ENCODE results near the gene ZNF407.

The ZNF407 gene

DNA sequence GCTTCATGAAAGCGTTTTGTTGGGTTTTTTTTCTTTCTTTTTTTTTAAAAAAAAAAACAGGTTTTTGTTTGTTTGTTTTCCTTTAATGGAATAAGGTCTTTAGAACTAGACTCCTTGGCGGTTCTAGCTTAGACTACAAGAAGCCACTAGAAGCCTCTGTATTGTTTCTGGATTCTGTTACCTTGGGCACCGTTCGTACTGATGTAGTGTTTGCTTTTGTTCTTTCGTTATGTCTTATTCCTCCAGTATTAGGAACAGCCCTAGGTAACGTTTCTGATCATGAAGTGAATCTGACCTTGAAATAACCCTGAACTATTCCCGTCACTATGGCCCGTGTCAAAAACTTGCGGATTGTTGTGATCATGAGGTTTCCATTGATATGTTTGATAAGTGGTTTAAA lies 446.6 kb downstream of the ZNF407 start:
- no peak for TF ChIP-seq TCF12 (IDR thresholded peaks at IDR 0.05; ENCODE audit: low read depth)
- no peak for TF ChIP-seq EP300 (IDR thresholded peaks at IDR 0.05; ENCODE audit: borderline replicate concordance)
- no peak for TF ChIP-seq EGR1 (IDR thresholded peaks at IDR 0.05)
- TF ChIP-seq TAF1 (IDR thresholded peaks at IDR 0.05; ENCODE audit: low read depth): no peak
- TF ChIP-seq NFIC (IDR thresholded peaks at IDR 0.05): no peak
- TF ChIP-seq TEAD4 (IDR thresholded peaks at IDR 0.05): no peak
- TF ChIP-seq, protein P1, sequence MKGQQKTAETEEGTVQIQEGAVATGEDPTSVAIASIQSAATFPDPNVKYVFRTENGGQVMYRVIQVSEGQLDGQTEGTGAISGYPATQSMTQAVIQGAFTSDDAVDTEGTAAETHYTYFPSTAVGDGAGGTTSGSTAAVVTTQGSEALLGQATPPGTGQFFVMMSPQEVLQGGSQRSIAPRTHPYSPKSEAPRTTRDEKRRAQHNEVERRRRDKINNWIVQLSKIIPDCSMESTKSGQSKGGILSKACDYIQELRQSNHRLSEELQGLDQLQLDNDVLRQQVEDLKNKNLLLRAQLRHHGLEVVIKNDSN (IDR thresholded peaks at IDR 0.05): no peak
- no peak for TF ChIP-seq FOXM1 (IDR thresholded peaks at IDR 0.05; ENCODE audit: borderline replicate concordance, low read depth)
- TF ChIP-seq ZBTB7A (IDR thresholded peaks at IDR 0.05; ENCODE audit: low read depth): no peak
- TF ChIP-seq YY1 (IDR thresholded peaks at IDR 0.05; ENCODE audit: low read depth): no peak
- TF ChIP-seq CEBPB (IDR thresholded peaks at IDR 0.05): no peak
- TF ChIP-seq RAD21 (IDR thresholded peaks at IDR 0.05; ENCODE audit: low read depth): no peak
- TF ChIP-seq CREB1 (IDR thresholded peaks at IDR 0.05; ENCODE audit: low read depth): no peak
- TF ChIP-seq MAX (IDR thresholded peaks at IDR 0.05): no peak
- TF ChIP-seq, protein P2, sequence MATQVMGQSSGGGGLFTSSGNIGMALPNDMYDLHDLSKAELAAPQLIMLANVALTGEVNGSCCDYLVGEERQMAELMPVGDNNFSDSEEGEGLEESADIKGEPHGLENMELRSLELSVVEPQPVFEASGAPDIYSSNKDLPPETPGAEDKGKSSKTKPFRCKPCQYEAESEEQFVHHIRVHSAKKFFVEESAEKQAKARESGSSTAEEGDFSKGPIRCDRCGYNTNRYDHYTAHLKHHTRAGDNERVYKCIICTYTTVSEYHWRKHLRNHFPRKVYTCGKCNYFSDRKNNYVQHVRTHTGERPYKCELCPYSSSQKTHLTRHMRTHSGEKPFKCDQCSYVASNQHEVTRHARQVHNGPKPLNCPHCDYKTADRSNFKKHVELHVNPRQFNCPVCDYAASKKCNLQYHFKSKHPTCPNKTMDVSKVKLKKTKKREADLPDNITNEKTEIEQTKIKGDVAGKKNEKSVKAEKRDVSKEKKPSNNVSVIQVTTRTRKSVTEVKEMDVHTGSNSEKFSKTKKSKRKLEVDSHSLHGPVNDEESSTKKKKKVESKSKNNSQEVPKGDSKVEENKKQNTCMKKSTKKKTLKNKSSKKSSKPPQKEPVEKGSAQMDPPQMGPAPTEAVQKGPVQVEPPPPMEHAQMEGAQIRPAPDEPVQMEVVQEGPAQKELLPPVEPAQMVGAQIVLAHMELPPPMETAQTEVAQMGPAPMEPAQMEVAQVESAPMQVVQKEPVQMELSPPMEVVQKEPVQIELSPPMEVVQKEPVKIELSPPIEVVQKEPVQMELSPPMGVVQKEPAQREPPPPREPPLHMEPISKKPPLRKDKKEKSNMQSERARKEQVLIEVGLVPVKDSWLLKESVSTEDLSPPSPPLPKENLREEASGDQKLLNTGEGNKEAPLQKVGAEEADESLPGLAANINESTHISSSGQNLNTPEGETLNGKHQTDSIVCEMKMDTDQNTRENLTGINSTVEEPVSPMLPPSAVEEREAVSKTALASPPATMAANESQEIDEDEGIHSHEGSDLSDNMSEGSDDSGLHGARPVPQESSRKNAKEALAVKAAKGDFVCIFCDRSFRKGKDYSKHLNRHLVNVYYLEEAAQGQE (IDR thresholded peaks at IDR 0.05; ENCODE audit: low read depth): no peak

DNA sequence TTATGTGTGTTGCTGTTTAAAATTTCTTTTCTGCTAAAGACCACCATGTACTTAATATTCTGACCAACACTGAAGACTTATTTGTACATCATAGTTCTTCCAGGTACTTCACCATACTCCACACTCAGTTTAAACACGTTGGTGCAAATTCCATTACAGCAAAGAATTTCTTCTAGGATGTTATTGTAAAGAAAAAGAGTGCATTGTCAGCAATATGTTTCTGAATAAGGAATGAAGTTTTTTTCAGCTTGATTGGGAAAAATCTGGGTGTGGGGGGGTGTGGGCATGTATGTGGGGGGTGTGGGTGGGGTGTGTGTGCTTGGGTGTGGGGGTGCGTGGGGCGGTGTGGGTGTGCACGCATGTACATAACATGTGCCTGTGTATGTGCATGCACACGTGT lies 447.1 kb downstream of the ZNF407 start:
- TF ChIP-seq CREB1 (IDR thresholded peaks at IDR 0.05; ENCODE audit: low read depth) (no peak), TAF1 (IDR thresholded peaks at IDR 0.05; ENCODE audit: low read depth) (no peak), RAD21 (IDR thresholded peaks at IDR 0.05; ENCODE audit: low read depth) (no peak), YY1 (IDR thresholded peaks at IDR 0.05; ENCODE audit: low read depth) (no peak), MAX (IDR thresholded peaks at IDR 0.05) (no peak), FOXM1 (IDR thresholded peaks at IDR 0.05; ENCODE audit: borderline replicate concordance, low read depth) (no peak), CEBPB (IDR thresholded peaks at IDR 0.05) (no peak), TCF12 (IDR thresholded peaks at IDR 0.05; ENCODE audit: low read depth) (no peak), TEAD4 (IDR thresholded peaks at IDR 0.05) (no peak), NFIC (IDR thresholded peaks at IDR 0.05) (no peak), EGR1 (IDR thresholded peaks at IDR 0.05) (no peak), ZBTB7A (IDR thresholded peaks at IDR 0.05; ENCODE audit: low read depth) (no peak), EP300 (IDR thresholded peaks at IDR 0.05; ENCODE audit: borderline replicate concordance) (no peak)
- TF ChIP-seq, protein P1 (IDR thresholded peaks at IDR 0.05): no peak
- TF ChIP-seq, protein P2 (IDR thresholded peaks at IDR 0.05; ENCODE audit: low read depth): no peak

- no peak for TF ChIP-seq TEAD4 (IDR thresholded peaks at IDR 0.05)
- TF ChIP-seq, protein P1 (IDR thresholded peaks at IDR 0.05): no peak
- TF ChIP-seq, protein P2 (IDR thresholded peaks at IDR 0.05; ENCODE audit: low read depth): no peak
- TF ChIP-seq NFIC (IDR thresholded peaks at IDR 0.05): no peak
- TF ChIP-seq CEBPB (IDR thresholded peaks at IDR 0.05): no peak
- no peak for TF ChIP-seq TAF1 (IDR thresholded peaks at IDR 0.05; ENCODE audit: low read depth)
- no peak for TF ChIP-seq FOXM1 (IDR thresholded peaks at IDR 0.05; ENCODE audit: borderline replicate concordance, low read depth)
- no peak for TF ChIP-seq TCF12 (IDR thresholded peaks at IDR 0.05; ENCODE audit: low read depth)
- no peak for TF ChIP-seq ZBTB7A (IDR thresholded peaks at IDR 0.05; ENCODE audit: low read depth)
- TF ChIP-seq YY1 (IDR thresholded peaks at IDR 0.05; ENCODE audit: low read depth): no peak
- no peak for TF ChIP-seq MAX (IDR thresholded peaks at IDR 0.05)
- no peak for TF ChIP-seq EGR1 (IDR thresholded peaks at IDR 0.05)
- TF ChIP-seq RAD21 (IDR thresholded peaks at IDR 0.05; ENCODE audit: low read depth): no peak
- TF ChIP-seq CREB1 (IDR thresholded peaks at IDR 0.05; ENCODE audit: low read depth): no peak
- no peak for TF ChIP-seq EP300 (IDR thresholded peaks at IDR 0.05; ENCODE audit: borderline replicate concordance)
Observed at GRCh38 chr18:75045272-75045671, 447.6 kb downstream of the ZNF407 start.

Measured in Ishikawa (cell line).